VCaP (cell line): Measurements from ENCODE around the gene VDR.

Experiments used
- H3K27ac ChIP-seq: fragments of 450-650 bp; 2 replicates; pipeline ENCODE4 v1.5.1; 2017
- CTCF ChIP-seq: fragments of 450-650 bp; conservative IDR thresholded peaks from 2 replicates; pipeline ENCODE4 v1.5.1; 2017; ENCODE audit warnings: mild to moderate bottlenecking, moderate library complexity

Gene VDR

GRCh38 chr12:47791874-47792273, 112.9 kb downstream of the VDR start:
- TF ChIP-seq CTCF: no peak
- no peak overlapping the region for H3K27ac ChIP-seq
